Liver (tissue), 9 donors: Measurements from ENCODE around the gene CD101. TPM values are rescaled to one million over a fixed set of nuclear protein-coding genes. Genes with fewer than 3 reads are reported as not detected.

ENCODE experiments used
- DNase-seq: peaks from one replicate; pipeline ENCODE4 v3.0.0-alpha.2; 2017; ENCODE audit warnings: low spot score
- H3K27ac ChIP-seq, 2 donors: one replicate each; pipeline ENCODE4 v1.7.0; 2013; ENCODE audit warnings: inconsistent platforms in 2 of 2, low read length in 2 of 2, control low read depth in 1 of 2, low read depth in 1 of 2, mild to moderate bottlenecking in 1 of 2
- H3K27me3 ChIP-seq, 4 donors: one replicate each; pipeline versions ENCODE4 v1.6.1 to v1.7.0; 2013; ENCODE audit warnings: low read length in 3 of 4, inconsistent platforms in 1 of 4, mild to moderate bottlenecking in 1 of 4, moderate library complexity in 1 of 4; ENCODE audit not compliant: control insufficient read depth in 4 of 4, insufficient read depth in 4 of 4
- H3K36me3 ChIP-seq, 4 donors: one replicate each; pipeline versions ENCODE4 v1.6.1 to v1.7.0; 2013; ENCODE audit warnings: low read length in 3 of 4, mild to moderate bottlenecking in 3 of 4, low read depth in 1 of 4, moderate library complexity in 1 of 4; ENCODE audit not compliant: control insufficient read depth in 4 of 4, insufficient read depth in 3 of 4
- H3K4me1 ChIP-seq, 4 donors: one replicate each; pipeline versions ENCODE4 v1.6.1 to v1.7.0; 2013; ENCODE audit warnings: low read length in 3 of 4, mild to moderate bottlenecking in 3 of 4, moderate library complexity in 1 of 4; ENCODE audit not compliant: control insufficient read depth in 4 of 4, insufficient read depth in 4 of 4
- H3K4me3 ChIP-seq, 3 donors: one replicate each; pipeline versions ENCODE4 v1.6.1 to v1.7.0; 2013; ENCODE audit warnings: low read length in 3 of 3, control low read depth in 1 of 3, low read depth in 1 of 3, mild to moderate bottlenecking in 1 of 3
- H3K9ac ChIP-seq, 2 donors: one replicate each; pipeline ENCODE4 v1.7.0; 2013; ENCODE audit warnings: low read length in 2 of 2, mild to moderate bottlenecking in 2 of 2, moderate library complexity in 2 of 2, control low read depth in 1 of 2, low read depth in 1 of 2
- H3K9me3 ChIP-seq, 4 donors: one replicate each; pipeline versions ENCODE4 v1.6.1 to v1.7.0; 2013; ENCODE audit warnings: low read length in 3 of 4; ENCODE audit not compliant: control insufficient read depth in 4 of 4
- ATF3 ChIP-seq: IDR thresholded peaks from 2 replicates; pipeline ENCODE4 v1.6.1; 2016; ENCODE audit warnings: antibody characterized with exemption
- CTCF ChIP-seq: fragments of 150-350 bp; IDR thresholded peaks from 2 replicates; pipeline ENCODE4 v1.5.1; 2017; ENCODE audit warnings: improper control_type of control experiment, low read depth, low read length; ENCODE audit not compliant: missing input control
- EGR1 ChIP-seq, 2 donors: IDR thresholded peaks; 2 replicates each; pipeline ENCODE4 v1.6.1; 2016 to 2018; ENCODE audit warnings: antibody characterized with exemption in 2 of 2, low read depth in 2 of 2
- FOXA1 ChIP-seq: IDR thresholded peaks from 2 replicates; pipeline ENCODE4 v1.6.1; 2016; ENCODE audit warnings: antibody characterized with exemption
- FOXA2 ChIP-seq: IDR thresholded peaks from 2 replicates; pipeline ENCODE4 v1.6.1; 2016; ENCODE audit warnings: antibody characterized with exemption
- GABPA ChIP-seq, 2 donors: IDR thresholded peaks in 1 of 2; conservative IDR thresholded peaks in 1 of 2; 2 replicates each; pipeline ENCODE4 v1.6.1; 2016; ENCODE audit warnings: antibody characterized with exemption in 2 of 2, mild to moderate bottlenecking in 1 of 2, moderate library complexity in 1 of 2
- HNF4A ChIP-seq, 2 donors: conservative IDR thresholded peaks; 2 replicates each; pipeline ENCODE4 v1.6.1; 2016; ENCODE audit warnings: antibody characterized with exemption in 2 of 2, mild to moderate bottlenecking in 2 of 2
- HNF4G ChIP-seq: IDR thresholded peaks from 2 replicates; pipeline ENCODE4 v1.6.1; 2016; ENCODE audit warnings: antibody characterized with exemption
- JUND ChIP-seq, 2 donors: IDR thresholded peaks; 2 replicates each; pipeline ENCODE4 v1.6.1; 2016; ENCODE audit warnings: antibody characterized with exemption in 2 of 2
- MAX ChIP-seq: IDR thresholded peaks from 2 replicates; pipeline ENCODE4 v1.6.1; 2016; ENCODE audit warnings: antibody characterized with exemption
- NR2F2 ChIP-seq: IDR thresholded peaks from 2 replicates; pipeline ENCODE4 v1.6.1; 2016; ENCODE audit warnings: antibody characterized with exemption
- RAD21 ChIP-seq, 2 donors: IDR thresholded peaks; 2 replicates each; pipeline ENCODE4 v1.6.1; 2016; ENCODE audit warnings: antibody characterized with exemption in 2 of 2, mild to moderate bottlenecking in 2 of 2
- REST ChIP-seq: IDR thresholded peaks from 2 replicates; pipeline ENCODE4 v1.6.1; 2016; ENCODE audit warnings: antibody characterized with exemption, mild to moderate bottlenecking
- RXRA ChIP-seq, 2 donors: IDR thresholded peaks; 2 replicates each; pipeline ENCODE4 v1.6.1; 2017 to 2018; ENCODE audit warnings: antibody characterized with exemption in 2 of 2, mild to moderate bottlenecking in 1 of 2
- SP1 ChIP-seq: IDR thresholded peaks from 2 replicates; pipeline ENCODE4 v1.6.1; 2018; ENCODE audit warnings: antibody characterized with exemption, mild to moderate bottlenecking
- TAF1 ChIP-seq: conservative IDR thresholded peaks from 2 replicates; pipeline ENCODE4 v1.6.1; 2016; ENCODE audit warnings: antibody characterized with exemption, mild to moderate bottlenecking
- YY1 ChIP-seq: IDR thresholded peaks from 2 replicates; pipeline ENCODE4 v1.6.1; 2016; ENCODE audit warnings: antibody characterized with exemption, mild to moderate bottlenecking
- ZBTB33 ChIP-seq: IDR thresholded peaks from 2 replicates; pipeline ENCODE4 v1.6.1; 2016; ENCODE audit warnings: antibody characterized with exemption
- WGBS: extraction: QIAGEN DNeasy Blood & Tissue Kit; methylation state at CpG from one replicate; pipeline ENCODE4 v1.1.7; 2013; 5-methylcytosine and 5-hydroxymethylcytosine counted together
- polyA plus RNA-seq, 2 donors: library from polyadenylated mRNA; stranded (reverse) in 1 of 2; unstranded in 1 of 2; fragments of 200-250 nt in 1 of 2; fragments of >200 nt in 1 of 2; fragmentation: Nextera tagmentation in 1 of 2; extraction: Ambion mirVana in 1 of 2; gene quantifications; one replicate each; pipeline versions ENCODE4 v1.2.1 to v1.2.3, GENCODE V29; 2013 to 2015
- total RNA-seq, 2 donors: library from RNA; depleted of rRNA; stranded (reverse); fragments of >200 nt; gene quantifications; one replicate each; pipeline ENCODE4 v1.2.3, GENCODE V29; 2014
- donor health status: healthy.
- donor health status: healthy.
- donor health status: healthy.
- donor health status: healthy.
- donor health status: healthy.

Gene CD101
- total and polyA plus RNA-seq, 4 donors = 0.24 to 2.0 (median 0.65) TPM

- H3K4me3 ChIP-seq = no peak overlapping the region
- H3K27me3 ChIP-seq = no peaks in the 10 kb centered on the region
- no peak for DNase-seq
- 86% methylated on average over 2 of the region's 2 CpGs for WGBS
- no peak overlapping the region for H3K27ac ChIP-seq
- no peaks in the 10 kb centered on the region for H3K4me1 ChIP-seq
- TF ChIP-seq TAF1 (no peak), ZBTB33 (no peak), CTCF (no peak), GABPA (IDR thresholded peaks at IDR 0.05 in 1 of 2, conservative IDR thresholded peaks at IDR 0.05 in 1 of 2) (no peak), FOXA1 (no peak), HNF4A (conservative IDR thresholded peaks at IDR 0.05) (no peak), RAD21 (IDR thresholded peaks at IDR 0.05) (no peak), ATF3 (no peak), YY1 (no peak), HNF4G (no peak), FOXA2 (no peak), EGR1 (IDR thresholded peaks at IDR 0.05; ENCODE audit: low read depth in 2 of 2) (no peak), NR2F2 (no peak), REST (no peak), MAX (no peak), JUND (IDR thresholded peaks at IDR 0.05) (no peak), SP1 (no peak), RXRA (IDR thresholded peaks at IDR 0.05) (no peak)
- H3K9ac ChIP-seq = no peak overlapping the region
- no peaks in the 10 kb centered on the region for H3K9me3 ChIP-seq
- no peaks in the 10 kb centered on the region for H3K36me3 ChIP-seq
Measured at GRCh38 chr1:117045644-117046043, 44.1 kb downstream of the CD101 start.
